NCI-H82 treated with DMSO at 0.1 percent for 48 hours (cell line): ENCODE measurements around the gene INPP5F.
"Not testable (repeated sequence)": the region's sequence is repeated elsewhere in the genome, so short reads cannot be mapped to it uniquely, and the experiment has no call there.

Experiments
- DNase-seq: peaks from one replicate; lab custom pipeline; 2025; ENCODE audit not compliant: unreplicated experiment; lab: John Stamatoyannopoulos, UW

Gene INPP5F

GRCh38 chr10:119772334-119772733, 46.5 kb downstream of the INPP5F start:
- DNase-seq = no peak

DNA sequence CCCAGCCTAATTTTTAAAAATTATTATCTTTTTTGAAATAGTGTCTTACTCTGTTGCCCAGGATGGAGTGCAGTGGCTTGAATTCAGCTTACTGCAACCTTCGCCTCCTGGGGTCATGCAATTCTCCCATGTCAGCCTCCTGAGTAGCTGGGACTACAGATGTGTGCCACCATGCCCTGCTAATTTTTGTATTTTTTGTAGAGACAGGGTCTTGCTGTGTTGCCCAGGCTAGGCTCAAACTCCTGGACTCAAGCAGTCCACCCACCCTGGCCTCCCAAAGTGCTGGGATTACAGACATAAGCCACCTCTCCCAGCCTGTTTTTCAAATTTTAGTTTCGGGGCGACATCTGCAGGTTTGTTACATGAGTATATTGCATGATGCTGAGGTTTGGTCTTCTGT, 47.2 kb downstream of the INPP5F start:
- not testable (repeated sequence) for DNase-seq

DNA sequence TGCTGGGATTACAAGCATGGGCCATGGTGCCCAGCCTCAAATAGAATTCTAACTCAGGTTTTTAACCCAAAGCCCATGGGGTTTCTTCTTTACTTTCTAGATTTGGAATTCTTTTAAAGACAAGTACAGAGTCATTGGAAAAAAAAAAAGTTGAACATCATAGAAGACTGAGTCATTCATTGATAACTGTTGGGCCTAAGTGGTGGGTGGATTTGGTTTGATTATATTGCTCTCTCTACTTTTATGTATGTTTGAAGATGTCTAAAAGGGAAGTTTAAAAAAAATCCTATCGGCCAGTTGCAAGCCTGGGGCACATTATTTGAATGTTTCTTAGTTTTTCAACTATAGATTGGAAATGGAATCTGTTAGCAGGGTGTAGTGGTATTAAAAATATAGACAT, 49.7 kb downstream of the INPP5F start:
- DNase-seq = no peak

DNA sequence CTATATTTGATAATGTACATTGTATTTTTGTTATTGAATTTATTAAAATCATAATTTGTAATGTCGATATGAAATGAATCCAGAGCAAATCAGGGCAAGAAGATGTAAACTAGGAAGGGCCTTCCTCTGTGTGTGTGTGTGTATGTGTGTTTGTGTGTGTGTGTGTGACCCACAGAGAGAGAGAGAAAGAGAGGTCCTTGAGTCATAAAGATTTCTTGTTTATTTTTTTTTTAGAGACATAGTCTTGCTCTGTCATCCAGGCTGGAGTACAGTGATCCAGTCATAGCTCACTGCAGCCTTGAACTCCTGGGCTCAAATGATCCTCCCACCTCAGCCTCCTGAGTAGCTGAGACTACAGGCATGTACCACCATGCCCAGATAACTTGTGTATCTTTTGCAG, 50.7 kb downstream of the INPP5F start:
- DNase-seq = no peak

DNA sequence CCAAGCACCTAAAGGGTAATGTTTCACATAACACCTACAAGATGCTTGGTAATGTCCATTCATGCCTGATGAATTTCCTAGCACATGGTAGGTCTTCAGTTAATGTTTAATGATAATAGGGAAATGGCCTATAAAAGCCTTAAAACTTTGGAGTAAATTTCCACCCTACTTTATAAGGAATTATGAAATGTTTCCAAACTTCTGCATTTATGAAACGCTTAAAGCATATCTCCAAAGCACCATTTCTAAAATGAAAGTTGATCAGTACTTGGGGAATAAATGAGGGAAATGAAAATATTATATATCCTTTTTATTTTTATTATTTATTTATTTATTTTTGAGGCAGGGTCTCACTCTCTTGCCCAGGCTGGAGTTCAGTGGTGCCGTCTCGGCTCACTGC, 51.8 kb downstream of the INPP5F start:
- no peak for DNase-seq

DNA sequence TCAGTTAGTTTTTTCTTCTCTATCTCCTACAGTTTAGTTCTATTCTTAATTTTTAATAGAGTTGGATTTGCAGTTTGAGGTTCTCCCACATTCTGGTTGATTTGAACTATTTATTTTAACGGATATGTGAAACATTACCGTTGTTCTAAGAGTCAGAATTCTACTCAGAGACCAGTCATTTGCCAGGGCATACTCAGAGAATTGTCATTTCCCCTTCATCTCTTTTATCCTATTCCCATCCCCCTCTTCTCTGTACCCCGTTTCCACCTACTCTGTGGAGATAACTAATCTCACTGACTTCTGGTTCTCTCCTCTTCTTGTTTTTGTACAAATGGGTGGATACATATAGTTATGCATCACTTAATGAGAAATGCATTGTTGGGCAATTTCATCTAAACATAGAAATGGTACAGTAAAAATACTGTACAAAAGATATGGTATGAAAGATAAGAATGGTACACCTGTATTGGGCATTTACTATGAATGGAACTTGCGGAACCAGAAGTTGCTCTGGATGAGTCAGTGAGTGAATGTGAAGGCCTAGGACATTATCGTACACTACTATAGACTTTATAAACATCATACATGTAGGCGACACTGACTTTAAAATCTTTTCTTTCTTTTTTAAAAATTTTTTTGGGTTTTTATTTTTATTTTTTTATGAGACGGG, 53.1 kb downstream of the INPP5F start:
- DNase-seq = no peak

DNA sequence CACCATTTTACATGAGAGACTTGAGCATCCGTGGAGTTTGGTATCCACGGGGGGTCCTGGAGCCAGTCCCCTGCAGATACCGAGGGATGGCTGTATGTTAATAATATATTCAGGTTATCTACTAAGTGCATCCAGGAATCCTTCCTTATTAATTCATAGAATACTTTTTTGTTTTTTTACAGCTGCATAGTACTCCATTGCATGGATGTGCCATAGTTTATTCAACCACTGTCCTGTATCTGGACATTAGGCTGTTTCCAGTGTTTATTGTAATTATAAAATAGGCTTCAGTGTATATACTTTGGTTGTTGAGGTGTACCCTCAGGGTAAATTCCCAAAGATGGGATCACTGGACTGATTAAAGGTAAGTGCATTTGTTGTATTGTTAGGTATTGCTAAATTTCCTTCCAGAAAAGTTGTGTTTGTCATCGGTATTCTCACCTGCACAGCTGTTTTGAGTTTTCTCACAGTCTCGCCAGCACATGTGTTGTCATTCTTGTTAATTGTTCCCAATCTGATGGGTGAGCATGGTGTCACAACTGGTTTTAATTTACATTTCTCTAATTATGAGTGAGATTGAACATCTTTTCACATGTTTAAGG, 55.1 kb downstream of the INPP5F start:
- no peak for DNase-seq

- no peak for DNase-seq
Observed at GRCh38 chr10:119781498-119781897, 55.6 kb downstream of the INPP5F start.

DNA sequence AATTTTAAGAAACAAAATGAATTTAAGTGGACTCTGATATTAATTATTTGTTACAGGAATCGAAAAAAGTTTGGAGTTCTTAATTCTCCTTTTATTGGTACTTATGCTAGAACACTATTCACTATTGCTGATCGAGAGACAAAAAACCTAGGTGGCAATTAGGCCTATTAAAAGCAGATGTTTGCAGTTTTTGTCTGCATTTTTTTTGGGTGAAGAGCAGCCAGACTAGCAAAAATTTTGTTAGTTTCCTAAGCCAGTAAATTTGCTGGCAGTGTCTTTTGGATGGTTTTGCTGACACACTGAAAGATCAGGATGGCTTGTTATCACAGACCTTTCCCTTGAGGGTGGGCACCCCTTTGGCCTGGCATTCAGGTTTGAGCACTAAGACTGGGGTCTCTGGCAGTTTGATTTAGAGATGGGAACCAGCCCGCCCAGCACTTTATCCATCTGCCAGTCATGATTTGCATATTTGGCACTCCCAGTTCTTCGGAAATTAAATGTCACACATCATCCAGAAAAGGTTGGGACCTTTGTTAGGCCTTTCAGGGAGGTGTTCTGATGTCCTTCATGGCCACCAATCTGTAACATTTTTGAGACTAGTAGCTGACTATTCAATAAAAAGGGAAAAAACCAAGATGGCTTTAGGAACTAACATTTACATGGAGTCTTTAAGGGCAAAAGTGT, 57.3 kb downstream of the INPP5F start:
- no peak for DNase-seq

GRCh38 chr10:119783665-119784027, 57.8 kb downstream of the INPP5F start:
- DNase-seq = no peak

GRCh38 chr10:119784340-119785067, 58.7 kb downstream of the INPP5F start:
- DNase-seq = no peak

DNA sequence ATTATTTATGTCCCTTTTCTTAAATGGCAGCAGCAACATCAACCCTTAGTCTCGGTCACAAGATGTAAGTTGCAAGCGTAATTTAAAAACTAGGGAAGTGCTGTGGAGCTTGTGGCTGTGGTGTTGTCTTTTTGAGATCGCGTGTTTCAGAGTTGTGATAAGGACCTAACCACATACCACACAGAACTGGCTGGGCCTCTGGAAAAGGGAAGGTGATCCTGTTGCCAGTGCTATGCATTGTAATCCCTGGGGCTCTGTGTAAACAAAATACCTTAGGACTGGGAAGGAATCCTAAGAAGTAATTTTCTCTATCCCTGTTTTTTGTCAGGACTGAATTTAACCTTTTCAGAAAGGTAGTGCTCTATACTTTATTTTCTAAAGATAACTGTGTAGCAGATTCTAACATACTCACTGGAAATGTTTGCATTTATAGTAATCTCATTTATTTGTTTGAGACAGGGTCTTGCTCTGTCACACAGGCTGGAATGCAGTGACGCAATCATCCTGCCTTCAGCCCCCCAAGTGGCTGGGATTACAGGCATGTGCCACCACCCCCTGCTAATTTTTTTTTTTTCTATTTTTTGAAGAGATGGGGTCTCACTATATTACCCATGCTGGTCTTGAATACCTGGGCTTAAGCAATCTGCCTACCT, 60.4 kb downstream of the INPP5F start:
- no peak for DNase-seq

DNA sequence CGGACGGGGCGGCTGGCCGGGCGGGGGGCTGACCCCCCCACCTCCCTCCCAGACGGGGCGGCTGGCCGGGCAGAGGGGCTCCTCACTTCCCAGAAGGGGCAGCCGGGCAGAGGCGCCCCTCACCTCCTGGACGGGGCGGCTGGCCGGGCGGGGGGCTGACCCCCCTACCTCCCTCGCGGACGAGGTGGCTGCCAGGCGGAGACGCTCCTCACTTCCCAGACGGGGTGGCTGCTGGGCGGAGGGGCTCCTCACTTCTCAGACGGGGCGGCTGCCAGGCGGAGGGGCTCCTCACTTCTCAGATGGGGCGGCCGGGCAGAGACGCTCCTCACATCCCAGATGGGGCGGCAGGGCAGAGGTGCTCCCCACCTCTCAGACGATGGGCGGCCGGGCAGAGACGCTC, 69.3 kb downstream of the INPP5F start:
- not testable (repeated sequence) for DNase-seq

- DNase-seq = no peak
Observed at GRCh38 chr10:119796039-119796438, 70.2 kb downstream of the INPP5F start.

DNA sequence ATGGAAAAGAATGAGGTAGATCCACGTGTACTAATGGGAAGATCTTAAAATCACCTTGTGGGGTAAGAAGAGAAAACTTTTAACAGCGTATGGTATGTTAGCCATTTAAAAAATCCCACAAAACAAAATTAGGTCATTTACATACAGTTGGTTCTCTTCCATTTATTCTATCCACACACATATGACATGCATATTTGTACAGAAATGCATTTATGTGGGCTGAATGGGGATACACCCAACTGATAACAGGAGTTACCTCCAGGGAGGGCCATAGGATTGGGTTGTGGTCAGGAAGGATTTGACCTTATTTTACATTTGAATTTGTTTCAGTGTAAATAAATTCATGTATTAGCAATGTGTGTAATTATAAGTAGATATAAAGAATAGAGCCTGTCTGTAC, 75.3 kb downstream of the INPP5F start:
- DNase-seq = no peak

GRCh38 chr10:119801998-119802538, 76.2 kb downstream of the INPP5F start:
- DNase-seq = no peak

GRCh38 chr10:119803264-119803663, 77.4 kb downstream of the INPP5F start:
- DNase-seq = no peak

DNA sequence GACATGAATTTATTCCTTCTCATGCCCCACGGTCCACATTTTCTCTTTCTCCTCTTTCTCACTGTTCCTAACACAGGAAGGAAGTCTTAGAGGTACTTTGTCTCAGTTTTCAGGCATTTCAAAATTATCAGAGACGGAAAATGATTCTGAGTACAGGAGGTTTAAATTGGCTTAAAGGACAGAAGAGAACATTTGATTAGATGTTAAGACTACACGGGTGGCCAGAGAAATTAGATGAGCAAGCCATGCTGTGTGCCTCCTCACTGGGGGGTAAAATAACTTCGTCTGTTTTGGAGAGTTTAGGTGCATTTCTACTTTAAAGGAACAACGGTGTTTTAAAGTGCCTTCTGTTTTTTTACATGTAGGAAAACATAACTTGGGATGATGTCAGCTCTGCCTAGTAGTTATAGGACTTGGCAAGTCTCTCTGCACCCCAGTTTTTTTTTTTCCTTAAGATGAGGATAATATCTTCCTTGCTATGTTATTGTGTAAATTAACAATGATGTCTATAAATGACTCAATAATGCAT, 79.9 kb downstream of the INPP5F start:
- no peak for DNase-seq

- DNase-seq = no peak
Observed at GRCh38 chr10:119806334-119807130, 80.7 kb downstream of the INPP5F start.
